Measurements from ENCODE around the gene CDK14.
"Not testable (repeated sequence)": the region's sequence is repeated elsewhere in the genome, so short reads cannot be mapped to it uniquely, and the experiment has no call there.

CDK14 gene

DNA sequence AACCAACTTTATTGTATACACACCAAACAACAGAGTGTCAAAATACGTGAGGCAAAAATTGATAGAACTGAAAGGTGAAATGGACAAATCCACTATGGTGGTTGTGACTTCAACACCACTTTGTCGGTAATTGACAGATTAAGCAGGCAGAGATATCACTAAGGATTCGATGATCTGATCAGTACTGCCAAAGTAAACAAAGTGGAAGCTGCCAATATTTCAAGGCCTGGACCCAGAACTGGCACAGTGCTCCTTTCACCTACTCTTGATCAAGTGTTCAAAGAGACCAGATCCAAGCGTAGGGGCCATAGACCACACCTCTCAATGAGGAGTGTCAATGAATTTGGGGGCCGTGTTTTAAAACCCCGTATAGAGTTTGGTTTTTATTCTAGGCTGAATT lies 167.0 kb downstream of the CDK14 start:
- DNase-seq = no peak

DNA sequence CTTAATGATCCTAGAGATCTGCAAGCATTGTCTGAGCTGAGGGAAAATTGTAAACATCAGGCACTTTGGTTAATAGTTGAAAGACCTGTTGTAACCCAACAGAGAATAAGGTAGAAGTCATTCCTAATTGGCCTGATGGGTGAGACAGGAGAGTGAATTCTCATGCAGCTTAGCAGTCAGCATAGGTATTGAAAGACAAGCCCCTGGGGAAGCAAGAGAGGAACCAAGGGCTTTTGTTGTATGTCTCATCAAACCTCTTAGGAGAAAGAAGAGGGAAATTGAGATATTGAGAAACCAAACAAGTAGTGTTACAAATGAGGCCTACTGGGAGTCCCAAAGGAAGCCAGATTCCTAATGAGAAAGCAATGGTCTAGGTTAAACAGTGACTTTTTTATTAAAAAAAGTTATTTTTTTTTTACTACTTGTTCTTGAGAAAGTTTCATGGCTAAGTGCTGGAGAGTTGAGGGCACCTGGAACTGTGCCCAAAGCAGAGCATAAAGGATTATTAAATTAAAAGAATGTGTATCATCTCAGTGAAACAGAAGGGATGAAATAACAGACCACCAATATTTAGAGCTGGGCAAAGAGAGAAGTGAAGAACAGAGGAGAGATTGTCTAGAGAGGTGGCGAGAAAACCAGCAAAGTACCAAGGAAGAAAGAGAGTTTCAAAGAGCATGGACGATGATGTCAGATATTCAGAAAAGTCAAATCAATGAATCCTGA lies 168.9 kb downstream of the CDK14 start:
- no peak for DNase-seq

DNA sequence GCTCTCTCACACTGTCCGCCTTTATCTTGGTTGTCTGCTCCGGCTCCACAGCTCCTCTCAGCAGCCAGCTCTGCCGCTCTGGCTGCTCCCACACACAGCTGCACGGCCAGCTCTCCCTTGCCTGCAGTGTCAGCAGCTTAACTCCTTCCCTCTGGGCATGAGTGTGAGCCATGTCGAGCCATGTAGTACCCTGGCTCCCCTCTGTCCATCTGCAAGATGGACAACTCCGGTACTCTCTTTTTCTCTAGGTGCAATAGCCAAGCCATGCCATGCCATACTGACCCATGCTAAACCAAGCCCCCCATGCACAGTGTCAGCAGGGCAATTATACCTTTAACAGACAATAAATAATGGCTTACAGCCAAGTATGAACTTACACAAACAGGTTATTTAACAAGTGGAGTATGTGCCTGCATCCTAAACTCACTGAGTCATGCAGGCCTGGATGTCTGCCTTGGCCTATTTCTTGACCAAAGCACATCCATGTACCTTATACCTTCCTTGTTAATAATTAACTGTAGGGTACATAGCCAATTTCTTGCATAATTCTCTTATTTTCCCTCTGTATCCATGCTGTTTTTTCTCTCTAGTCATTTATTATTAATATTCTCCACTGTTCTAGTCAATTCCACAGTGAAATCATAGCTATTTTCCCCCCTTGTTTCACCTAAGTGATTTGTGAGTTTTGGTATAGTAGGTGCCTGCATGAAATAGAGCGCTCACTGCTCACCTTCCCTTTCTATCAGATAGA lies 170.9 kb downstream of the CDK14 start:
- no peak for DNase-seq

DNA sequence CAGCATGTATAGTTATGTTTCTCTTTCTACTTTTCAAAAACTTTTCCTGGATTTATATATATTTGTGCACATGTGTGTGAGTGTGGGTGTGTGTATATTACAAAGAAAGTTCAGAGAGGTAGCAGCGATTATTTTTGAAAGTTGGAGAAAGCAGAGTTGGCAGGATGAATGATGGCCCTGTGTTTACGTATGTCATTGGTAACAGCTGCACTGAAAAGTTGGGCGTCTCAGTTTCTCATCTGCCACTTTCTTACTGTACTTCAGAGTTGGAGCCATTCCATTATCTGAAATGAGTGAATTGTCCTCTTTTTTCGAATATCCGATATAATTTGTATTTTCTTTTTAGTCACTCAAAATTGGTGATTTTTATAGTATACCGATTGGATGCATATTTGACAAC lies 172.2 kb downstream of the CDK14 start:
- DNase-seq = no peak

DNA sequence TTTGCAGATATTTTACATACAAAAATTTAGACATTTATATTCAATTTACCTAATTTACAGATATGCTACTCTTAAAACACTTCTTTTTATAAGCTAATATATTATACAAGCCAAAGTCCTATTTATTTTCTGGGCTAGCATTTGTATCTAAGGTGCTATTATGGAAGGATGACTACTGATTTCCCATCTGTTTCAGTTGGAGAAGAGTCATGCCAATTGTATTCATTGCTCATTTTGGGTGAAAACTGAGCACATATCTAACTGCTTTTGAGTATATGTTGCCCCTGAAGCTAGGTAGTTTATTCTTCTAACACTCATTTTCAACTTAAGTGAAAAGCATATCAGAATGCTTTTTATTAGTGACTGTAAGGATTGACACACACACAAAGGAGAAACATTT lies 172.9 kb downstream of the CDK14 start:
- no peak for DNase-seq

DNA sequence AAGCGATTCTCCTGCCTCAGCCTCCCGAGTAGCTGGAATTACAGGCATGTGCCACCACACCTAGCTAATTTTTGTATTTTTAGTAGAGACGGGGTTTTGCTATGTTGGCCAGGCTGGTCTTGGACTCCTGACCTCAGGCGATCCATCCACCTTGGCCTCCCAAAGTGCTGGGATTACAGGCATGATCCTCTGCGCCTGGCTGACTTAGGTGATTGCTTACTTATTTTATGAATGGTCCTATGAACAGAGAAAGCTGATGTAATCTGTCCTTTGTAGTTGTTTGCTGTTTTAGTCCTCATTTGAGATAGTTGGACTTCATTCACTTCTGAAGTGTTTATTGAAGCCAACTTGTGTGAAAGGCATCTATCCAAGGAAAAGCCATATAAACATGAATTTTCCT lies 173.4 kb downstream of the CDK14 start:
- DNase-seq = not testable (repeated sequence)

DNA sequence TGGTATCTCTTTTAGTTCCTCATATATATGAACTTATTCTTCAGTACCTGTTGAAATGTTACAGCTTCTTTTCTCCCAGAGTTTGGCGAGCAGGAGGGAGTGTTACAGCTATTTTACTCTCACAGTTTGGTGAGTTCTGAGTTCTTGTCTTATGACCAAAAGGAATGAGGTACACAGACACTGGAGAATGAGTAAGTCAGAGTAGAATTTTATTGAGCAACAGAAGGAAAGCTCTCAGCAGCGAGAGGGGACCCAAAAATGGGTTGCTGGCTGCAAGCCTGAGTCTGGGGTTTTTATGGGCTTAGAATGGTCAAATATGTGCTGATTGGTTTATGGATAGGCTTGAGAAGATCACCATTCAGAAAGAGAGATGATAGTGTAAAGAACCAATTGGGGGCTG lies 175.2 kb downstream of the CDK14 start:
- no peak for DNase-seq

DNA sequence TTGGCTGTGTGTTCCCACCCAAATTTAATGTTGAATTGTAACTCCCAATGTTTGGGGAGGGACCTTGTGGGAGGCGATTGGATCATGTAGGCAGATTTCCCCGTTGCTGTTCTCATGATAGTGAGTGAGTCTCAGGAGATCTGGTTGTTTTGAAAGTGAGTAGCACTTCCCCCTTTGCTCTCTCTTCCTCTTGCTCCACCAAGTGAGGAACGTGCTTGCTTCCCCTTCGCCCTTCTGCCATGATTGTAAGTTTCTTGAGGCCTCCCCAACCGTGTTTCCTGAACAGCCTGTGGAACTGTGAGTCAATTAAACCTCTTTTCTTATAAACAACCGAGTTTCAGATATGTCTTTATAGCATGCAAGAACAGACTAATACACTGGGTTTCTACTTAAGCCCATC lies 176.3 kb downstream of the CDK14 start:
- no peak for DNase-seq

DNA sequence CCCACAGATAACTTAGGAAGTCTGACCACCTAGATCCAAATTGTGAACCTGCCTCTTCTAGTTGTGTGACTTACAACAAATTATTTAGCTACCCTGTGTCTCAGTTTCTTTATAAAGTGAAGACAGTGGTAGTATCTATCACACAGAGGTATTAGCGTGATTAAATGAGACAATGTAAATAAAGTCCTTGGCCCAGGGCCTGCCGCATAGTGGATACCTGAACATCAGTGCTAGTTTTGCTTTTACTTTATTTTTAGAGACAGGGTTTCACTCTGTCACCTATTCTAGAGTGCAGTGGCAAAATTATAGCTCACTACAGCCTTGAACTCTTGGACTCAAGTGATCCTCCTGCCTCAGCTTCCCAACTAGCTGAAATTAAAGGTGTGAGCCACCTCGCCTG lies 177.1 kb downstream of the CDK14 start:
- no peak for DNase-seq

DNA sequence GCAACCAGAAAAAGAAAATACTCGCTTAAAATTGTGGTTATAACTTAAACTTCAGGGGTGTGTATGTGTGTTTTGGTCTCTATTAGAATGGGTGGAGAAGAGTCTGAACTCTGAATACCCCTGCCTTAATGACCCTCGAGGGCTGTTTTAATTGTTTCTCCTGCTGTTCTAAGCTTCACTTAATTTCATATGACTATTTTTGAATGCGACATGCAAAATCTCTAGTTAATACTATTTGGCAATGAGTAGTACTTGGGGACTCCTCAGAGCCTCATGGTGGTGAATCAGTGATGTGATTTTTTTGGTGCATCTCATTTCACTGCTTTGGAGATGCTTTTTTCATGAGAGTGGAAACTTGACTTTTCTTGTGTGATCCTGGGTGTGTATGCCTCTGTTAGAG lies 178.6 kb downstream of the CDK14 start:
- DNase-seq = no peak

DNA sequence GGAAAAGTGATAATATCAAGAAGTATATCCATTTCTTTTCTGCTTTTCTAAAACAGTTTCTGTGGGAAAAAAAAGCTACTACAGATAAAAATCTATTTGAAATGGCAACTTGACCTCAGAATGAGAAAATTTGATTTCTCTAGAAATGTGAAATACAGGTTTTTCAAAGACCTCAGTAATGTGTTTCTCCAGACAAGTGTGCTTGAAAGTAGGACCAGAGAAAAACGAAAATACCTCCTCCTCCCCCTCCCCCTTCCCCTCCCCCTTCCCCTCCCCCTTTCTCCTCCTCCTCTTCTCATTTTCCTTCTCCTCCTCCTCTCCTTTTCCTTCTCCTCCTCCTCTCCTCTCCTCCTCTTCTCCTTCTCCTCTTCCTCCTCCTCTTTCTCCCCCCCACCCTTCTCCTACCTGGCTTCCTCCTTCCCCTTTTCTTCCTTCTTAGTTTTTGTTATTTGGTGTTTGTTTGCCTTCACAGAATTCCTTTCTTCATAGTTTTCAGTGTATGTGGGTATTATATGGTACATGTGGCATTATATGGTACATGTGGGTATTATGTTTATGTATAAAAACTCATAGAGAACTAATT lies 179.4 kb downstream of the CDK14 start:
- DNase-seq = no peak

DNA sequence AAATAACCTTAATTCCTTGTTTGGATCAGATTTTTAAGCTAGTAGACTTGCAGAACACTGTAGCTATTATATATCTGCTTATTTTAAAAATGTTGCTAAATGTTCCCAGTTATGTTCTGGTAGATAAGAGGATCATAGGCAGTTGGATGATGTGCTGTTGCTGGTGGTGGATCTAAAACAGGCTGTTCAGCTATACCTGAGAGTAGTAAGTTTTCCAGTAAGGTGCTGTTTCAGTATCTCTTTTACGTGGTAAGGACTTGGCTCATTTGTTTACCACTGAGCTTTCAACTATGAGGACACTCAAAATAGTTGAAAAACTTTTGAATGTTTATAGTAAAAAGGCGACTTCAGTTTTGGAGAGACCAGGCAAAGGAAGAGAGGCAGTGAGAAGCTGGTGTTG lies 180.9 kb downstream of the CDK14 start:
- no peak for DNase-seq

DNA sequence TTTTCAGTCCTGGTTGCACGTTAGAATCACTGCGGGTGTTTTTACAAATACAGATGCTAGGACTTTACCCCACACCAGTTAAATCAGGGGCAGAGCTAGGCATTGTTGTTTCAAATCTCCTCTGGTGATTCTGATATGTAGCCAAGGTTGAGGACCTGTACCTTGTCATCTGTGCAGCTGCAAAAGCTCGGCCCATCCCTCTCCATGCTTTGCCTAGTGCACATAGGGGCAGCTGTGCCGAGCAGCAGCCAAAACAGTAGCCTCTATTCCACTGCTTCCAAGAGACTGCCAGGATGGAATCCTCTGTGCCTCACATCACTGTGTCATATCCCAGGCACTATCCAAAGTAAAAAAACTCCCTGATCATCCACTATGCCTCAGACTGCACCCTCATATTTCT lies 181.3 kb downstream of the CDK14 start:
- DNase-seq = no peak

DNA sequence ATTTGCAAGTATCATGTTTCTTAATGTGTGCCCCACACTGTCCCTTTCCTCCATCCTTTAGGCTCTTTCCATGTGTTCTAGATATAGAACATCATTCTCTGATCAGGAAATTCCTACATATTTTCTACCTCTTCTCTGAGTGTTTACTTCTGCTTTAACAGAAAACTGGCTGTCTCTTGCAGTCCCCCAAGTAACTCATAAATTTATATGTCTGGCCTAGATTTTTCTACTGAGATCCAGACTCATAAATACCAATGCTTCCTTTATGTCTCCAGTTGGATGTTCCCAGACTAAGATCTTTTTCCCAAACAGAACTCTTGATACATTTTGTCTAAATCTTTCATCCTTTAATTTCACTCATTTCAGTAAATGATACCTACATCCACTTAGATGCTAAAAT lies 181.8 kb downstream of the CDK14 start:
- DNase-seq = no peak

DNA sequence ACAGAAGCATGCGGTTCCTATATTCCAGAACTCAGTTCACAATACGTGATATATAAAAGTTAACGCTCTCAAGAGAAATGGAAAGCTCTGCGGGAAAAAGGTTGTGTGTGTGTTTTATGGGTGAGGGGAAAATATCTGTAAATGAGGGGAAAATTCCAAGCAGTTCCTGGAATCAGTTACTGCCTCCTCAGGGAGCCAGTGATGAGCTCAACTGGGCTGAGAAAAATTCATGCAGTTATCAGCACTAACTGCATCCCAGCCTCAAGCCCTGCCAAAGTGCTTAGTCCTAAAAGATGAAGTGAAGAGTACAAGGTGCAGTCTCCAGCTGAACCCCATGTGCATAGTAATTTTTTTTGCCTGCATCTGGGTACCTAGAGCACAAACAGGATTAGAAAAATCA lies 191.9 kb downstream of the CDK14 start:
- no peak for DNase-seq

DNA sequence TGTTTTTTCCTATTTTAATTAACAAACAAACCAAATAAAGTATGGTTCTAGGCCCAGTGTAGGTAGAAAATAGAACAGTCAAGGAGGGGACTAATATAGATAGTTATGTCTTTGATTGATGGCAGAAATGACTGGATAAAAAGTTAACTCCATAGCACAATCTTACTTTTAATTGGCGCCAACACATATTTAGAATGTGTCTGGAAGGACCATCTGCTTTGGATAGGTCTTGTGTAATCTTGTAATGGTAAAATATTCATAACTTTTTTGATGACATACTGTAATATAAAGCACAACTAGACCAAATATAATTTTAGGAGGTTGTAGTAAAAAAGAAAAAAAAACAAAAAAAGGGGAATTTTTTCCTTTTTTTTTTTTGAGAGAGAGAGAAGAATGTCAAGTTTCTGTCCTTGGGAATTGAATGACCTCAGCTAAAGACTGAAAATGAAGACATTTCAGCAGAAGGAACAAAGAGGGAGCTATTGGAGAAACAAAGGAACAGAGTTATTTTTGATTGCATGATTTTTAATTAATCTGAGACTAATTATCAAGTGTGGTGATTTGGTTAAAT lies 193.7 kb downstream of the CDK14 start:
- DNase-seq = no peak

DNA sequence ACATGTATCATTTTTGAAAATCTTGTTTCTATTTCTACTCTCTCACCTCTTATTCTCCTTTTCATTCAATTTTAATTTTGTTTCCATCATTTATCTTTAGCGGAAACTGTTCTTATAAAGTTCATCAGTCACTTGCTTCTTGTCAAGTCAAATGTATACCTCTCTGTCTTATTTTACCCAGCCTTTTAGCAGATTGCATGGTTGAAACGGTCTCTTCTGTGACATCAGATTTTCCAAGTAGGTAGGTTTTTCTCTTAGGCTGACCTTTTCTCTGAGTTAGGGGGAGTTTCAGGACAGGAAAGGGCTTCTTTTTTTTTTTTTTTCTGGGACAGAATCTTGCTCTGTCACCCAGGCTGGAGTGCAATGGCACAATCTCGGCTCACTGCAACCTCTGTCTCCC lies 195.5 kb downstream of the CDK14 start:
- DNase-seq = no peak

DNA sequence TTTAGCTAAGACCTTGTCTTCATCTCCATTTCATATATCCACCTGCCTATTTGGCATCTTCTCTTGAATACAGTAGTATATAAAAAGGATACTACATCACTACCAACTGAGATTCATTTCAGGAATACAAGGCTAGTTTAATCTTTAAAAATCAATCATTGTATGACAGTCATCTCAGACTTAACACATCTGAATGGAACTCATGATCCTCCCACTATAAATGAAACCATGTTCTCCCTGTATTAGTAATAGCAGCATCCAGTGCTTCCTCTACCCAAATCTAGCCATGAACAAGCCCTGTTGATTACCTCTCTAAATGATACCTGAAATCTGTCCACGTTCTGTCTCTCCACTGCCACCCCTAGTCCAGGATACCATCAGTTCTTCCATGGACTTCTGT lies 196.2 kb downstream of the CDK14 start:
- no peak for DNase-seq

DNA sequence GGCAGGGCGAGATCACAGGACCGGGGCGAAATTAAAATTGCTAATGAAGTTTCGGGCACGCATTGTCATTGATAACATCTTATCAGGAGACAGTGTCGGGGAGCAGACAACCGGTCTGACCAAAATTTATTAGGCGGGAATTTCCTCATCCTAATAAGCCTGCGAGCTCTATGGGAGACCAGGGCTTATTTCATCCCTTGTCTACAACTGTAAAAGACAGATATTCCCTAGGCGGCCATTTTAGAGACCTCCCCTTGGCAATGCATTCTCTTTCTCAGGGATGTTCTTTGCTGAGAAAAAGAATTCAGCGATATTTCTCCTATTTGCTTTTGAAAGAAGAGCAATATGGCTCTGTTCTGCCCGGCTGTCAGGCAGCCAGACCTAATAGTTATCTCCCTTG lies 198.1 kb downstream of the CDK14 start:
- not testable (repeated sequence) for DNase-seq

DNA sequence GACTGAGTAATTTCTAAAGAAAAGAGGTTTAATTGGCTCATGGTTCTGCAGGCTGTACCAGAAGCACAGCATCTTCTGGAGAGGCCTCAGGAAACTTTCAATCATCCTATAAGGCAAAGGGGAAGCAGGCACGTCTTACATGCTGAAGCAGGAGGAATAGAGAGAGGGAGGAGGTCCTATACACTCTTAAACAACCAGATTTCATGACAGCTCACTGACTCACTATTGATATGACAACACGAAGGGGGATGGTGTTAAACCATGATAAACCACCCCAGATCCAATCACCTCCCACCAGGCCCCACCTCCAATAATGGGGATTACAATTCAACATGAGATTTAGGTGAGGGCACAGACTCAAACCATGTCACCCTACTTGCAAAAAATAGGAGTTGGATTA lies 201.5 kb downstream of the CDK14 start:
- no peak for DNase-seq

DNA sequence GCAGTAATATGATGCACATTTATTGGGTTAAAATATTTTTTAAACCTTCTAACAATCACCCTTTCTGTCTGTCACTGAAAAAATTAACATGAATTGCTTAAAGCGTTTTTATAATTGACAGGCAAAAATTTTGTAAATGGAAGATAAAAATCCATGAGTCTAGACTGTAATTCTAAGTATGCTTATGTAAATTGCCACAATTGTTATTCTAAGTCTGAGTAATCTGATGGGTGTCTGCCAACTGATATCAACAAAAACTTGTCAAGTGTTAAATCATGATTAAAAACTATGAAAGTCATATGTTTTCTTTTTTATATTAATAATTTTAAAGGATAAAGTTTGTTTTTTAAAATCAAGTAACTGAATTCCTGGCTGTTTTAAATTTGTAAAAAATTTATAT lies 208.2 kb downstream of the CDK14 start:
- DNase-seq = no peak

DNA sequence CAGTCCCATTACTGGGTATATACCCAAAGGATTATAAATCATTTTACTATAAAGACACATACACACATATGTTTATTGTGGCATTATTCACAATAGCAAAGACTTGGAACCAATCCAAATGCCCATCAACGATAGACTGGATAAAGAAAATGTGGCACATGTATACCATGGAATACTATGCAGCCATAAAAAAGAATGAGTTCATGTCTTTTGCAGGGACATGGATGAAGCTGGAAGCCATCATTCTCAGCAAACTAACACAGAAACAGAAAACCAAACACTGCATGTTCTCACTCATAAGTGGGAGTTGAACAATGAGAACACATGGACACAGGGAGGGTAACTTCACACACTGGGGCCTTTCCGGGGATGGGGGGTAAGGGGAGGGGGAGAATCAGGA lies 219.4 kb downstream of the CDK14 start:
- not testable (repeated sequence) for DNase-seq

DNA sequence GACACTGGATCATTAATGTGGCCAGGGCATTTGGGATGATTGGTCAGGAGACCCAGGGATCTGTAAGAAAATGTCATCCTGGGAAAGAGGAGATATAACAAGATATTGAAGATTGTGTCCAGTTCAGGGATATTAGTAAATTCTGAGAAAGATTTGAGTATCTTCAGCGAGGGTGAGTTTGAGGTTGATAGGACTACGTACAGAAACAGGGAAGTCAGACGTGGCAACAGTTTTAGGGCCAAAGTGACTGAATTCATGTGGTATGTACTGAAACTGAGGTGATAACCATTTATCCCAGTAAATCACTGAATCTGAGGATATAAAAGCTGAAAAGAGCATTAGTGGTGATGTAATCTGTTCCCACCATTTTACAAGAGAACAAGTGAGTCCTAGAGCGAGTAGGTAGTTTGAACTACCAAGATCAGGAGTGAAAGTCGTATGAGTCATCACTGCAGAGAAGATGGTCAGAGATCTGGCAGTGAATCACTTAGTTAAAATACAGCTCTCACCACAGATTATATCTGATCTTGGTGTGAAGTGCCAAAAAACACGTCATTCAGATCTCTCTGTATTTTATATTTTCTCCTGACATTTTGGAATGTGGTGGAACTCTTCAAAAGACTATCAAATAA lies 220.5 kb downstream of the CDK14 start:
- no peak for DNase-seq

DNA sequence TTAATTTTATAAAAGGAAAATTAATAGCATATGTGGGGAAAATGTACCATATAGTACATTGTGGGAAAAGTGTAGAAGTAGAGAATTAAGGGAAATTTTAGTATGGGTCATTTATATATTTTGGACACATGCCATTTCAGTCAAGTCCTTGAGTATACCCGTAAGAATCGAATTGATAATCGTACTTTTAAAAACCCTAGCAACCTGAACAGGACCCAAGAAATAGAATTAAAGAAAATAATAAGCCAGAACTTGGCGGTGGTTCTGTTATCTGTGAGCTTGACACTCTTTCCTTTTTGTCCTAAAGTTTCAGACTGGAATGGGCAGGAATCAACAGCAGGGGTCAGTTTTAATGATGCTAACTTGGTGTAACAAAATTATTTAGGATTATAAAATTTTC lies 221.0 kb downstream of the CDK14 start:
- no peak for DNase-seq

Measured in NCI-H1417 treated with DMSO at 0.1 percent for 48 hours (cell line).